ENCODE data around the gene MAP3K13.

DNA sequence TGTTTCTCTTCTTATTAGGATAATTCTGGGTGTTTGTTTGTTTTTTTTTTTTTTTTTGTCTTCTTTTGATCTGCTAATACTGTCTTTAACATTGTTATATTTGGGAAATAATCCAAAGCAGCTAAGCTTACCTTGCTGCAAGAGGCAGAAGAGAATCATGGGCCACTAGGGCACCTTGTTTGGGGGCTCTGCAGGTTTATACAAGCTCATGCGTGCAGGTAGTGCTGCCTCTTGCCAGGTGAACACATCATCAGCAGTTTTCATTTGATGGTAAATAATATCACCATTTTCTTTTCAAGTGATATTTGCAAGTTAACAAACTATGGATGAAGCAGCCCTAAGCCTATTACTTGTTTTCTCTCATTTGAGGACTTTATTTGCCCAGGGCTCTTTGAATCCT, 37.9 kb downstream of the MAP3K13 start:
- TF ChIP-seq, protein P1, sequence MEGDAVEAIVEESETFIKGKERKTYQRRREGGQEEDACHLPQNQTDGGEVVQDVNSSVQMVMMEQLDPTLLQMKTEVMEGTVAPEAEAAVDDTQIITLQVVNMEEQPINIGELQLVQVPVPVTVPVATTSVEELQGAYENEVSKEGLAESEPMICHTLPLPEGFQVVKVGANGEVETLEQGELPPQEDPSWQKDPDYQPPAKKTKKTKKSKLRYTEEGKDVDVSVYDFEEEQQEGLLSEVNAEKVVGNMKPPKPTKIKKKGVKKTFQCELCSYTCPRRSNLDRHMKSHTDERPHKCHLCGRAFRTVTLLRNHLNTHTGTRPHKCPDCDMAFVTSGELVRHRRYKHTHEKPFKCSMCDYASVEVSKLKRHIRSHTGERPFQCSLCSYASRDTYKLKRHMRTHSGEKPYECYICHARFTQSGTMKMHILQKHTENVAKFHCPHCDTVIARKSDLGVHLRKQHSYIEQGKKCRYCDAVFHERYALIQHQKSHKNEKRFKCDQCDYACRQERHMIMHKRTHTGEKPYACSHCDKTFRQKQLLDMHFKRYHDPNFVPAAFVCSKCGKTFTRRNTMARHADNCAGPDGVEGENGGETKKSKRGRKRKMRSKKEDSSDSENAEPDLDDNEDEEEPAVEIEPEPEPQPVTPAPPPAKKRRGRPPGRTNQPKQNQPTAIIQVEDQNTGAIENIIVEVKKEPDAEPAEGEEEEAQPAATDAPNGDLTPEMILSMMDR (IDR thresholded peaks at IDR 0.05): no peak
- no peak for TF ChIP-seq POLR2A (IDR thresholded peaks at IDR 0.05)
